Peyer's patch (tissue), 4 donors: ENCODE measurements around the gene LCN10. TPM values are rescaled to one million over a fixed set of nuclear protein-coding genes. Genes with fewer than 3 reads are reported as not detected.

Source experiments
- DNase-seq, 3 donors: peaks; one replicate each; pipeline ENCODE4 v3.0.0-alpha.2; 2017 to 2019
- H3K27ac ChIP-seq, 4 donors: fragments of 200-600 bp; sonication (generic); one replicate each; pipeline ENCODE4 v1.5.1; 2016 to 2019
- H3K27me3 ChIP-seq, 2 donors: fragments of 200-600 bp; sonication (generic); one replicate each; pipeline ENCODE4 v1.5.1; 2019
- H3K36me3 ChIP-seq, 3 donors: fragments of 200-600 bp; sonication (generic); one replicate each; pipeline ENCODE4 v1.5.1; 2016 to 2019
- H3K4me1 ChIP-seq, 4 donors: fragments of 200-600 bp; sonication (generic); one replicate each; pipeline ENCODE4 v1.5.1; 2016 to 2019
- H3K4me3 ChIP-seq, 4 donors: fragments of 200-600 bp; sonication (generic); 1 replicate in 3 of 4; 2 replicates in 1 of 4; pipeline ENCODE4 v1.5.1; 2016 to 2019; ENCODE audit warnings: mild to moderate bottlenecking in 1 of 4
- H3K9me3 ChIP-seq, 4 donors: fragments of 200-600 bp; sonication (generic); one replicate each; pipeline ENCODE4 v1.5.1; 2016 to 2019; ENCODE audit warnings: mild to moderate bottlenecking in 1 of 4
- POLR2A ChIP-seq, 2 donors: fragments of 450-650 bp; IDR thresholded peaks; one replicate each; pipeline ENCODE4 v1.5.1; 2017; ENCODE audit warnings: antibody characterized with exemption in 2 of 2, mild to moderate bottlenecking in 2 of 2, moderate library complexity in 2 of 2
- total RNA-seq, 4 donors: library from RNA; depleted of rRNA; stranded (reverse); fragments of >200 nt; gene quantifications; one replicate each; pipeline ENCODE4 v1.1.0, GENCODE V29; 2016
- TF ChIP-seq, protein P1 (sequence below), 6 experiments: fragments of 450-650 bp in 4 of 6; fragments of 200-600 bp in 2 of 6; sonication (generic) in 1 of 6; IDR thresholded peaks; one replicate each; pipeline ENCODE4 v1.5.1; 2017 to 2019; ENCODE audit warnings: antibody characterized with exemption in 6 of 6, mild to moderate bottlenecking in 3 of 6, moderate library complexity in 1 of 6

Gene LCN10
- 10 to 100 TPM in 1 of 4 donors, 1 to 10 TPM in 3; 1.1 to 28.1 (median 4.4) TPM for total RNA-seq

DNA sequence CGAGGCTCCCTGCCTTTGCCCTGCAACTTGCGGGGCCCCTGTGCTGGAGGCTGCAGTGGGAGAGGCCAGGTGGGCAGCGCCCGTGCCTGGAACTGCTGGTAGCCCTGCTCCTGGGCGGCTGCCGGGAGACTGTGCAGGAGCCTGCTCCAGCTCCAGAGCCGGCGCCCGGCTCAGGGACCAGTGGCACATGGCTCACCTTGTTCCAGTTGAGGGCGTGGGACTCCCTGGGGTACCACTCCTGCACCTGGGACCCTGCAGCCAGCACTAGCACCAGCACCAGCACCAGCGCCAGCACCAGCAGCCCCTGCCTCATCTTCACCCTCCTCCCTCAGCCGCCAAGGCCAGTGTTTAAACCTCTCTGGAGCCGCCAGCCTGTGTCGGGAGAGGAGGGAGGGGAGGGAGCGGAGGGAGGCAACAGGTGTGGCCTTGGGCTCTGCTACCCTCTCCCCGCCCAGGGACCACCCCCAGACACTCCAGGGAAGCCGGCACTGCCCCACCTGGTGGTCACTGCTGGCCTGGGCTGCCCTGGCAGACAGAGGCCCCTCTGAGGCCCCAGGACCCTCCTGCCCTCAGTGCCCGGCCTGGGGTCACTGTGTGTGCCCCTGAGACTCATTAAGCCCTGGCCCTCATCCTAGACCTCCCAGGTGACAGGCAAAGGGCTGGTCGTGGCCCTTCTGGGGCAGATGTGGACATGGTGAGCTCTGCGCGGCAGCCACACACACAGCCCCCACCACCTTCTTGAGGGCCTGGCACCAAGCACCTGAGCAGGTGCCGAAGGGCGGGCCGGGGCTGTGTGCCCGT lies at the start of gene LCN10:
LCN10 (minus strand) TSS at position 350 of the 801 bp plus-strand sequence; CDS start at position 313, 37 bp downstream.
- H3K9me3 ChIP-seq = no peaks in the 10 kb centered on the region
- peaks cover 0 to 24% of the 10 kb centered on the region in 2 donors for H3K27me3 ChIP-seq
- peak within 1 kb of the TSS in 3 of 4 donors; percentile 24 to 55 (median 39) for H3K4me3 ChIP-seq
- peaks cover 0 to 19% (median 8%) of the 10 kb centered on the region in 4 donors for H3K4me1 ChIP-seq
- DNase-seq = no peak
- H3K27ac ChIP-seq = peak within 1 kb of the TSS in 2 of 4 donors; percentile 52 to 93
- no peak for TF ChIP-seq POLR2A (IDR thresholded peaks at IDR 0.05)
- TF ChIP-seq, protein P1, sequence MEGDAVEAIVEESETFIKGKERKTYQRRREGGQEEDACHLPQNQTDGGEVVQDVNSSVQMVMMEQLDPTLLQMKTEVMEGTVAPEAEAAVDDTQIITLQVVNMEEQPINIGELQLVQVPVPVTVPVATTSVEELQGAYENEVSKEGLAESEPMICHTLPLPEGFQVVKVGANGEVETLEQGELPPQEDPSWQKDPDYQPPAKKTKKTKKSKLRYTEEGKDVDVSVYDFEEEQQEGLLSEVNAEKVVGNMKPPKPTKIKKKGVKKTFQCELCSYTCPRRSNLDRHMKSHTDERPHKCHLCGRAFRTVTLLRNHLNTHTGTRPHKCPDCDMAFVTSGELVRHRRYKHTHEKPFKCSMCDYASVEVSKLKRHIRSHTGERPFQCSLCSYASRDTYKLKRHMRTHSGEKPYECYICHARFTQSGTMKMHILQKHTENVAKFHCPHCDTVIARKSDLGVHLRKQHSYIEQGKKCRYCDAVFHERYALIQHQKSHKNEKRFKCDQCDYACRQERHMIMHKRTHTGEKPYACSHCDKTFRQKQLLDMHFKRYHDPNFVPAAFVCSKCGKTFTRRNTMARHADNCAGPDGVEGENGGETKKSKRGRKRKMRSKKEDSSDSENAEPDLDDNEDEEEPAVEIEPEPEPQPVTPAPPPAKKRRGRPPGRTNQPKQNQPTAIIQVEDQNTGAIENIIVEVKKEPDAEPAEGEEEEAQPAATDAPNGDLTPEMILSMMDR (IDR thresholded peaks at IDR 0.05) = peak in 5 of 6 experiments; percentile 6 to 24 (median 18)
- no peaks in the 10 kb centered on the region for H3K36me3 ChIP-seq

DNA sequence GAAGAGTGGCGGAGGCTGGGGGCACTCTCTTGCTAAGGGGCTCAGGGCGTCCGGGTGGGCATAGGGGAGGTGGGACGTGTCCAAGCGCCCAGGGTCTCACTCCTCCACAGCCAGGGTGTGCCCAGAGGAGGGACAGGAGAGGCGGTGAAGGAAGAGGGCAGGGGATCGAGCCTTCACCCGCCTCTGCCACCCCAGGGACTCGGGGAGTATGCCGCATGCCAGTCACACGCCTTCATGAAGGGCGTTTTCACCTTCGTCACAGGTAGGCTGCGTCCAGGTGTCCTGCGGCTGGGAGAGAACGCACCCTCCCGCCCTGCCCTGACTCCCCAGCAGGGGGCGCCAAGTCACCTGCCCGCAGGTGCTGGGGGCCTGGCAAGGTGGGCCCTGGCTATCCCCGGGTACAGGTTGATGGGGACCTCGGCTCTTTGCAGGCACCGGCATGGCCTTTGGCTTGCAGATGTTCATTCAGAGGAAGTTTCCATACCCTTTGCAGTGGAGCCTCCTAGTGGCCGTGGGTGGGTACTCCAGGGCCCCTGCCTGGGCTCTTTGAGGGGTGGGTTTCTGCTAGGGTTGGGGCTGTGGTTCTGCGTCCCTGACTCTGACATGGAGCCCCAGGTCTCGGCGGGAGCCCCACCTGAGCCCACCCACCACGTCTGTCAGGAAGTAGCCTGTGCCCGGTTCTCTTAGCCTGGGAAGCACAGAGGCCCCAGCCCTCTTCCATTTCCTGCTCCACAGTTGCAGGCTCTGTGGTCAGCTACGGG lies 49.0 kb upstream of the LCN10 start:
- H3K27me3 ChIP-seq = no peaks in the 10 kb centered on the region
- peak; percentile 51 to 63 for TF ChIP-seq POLR2A (IDR thresholded peaks at IDR 0.05)
- TF ChIP-seq, protein P1 (IDR thresholded peaks at IDR 0.05) = peak; percentile 66 to 100 (median 96)
- H3K27ac ChIP-seq = peak overlapping the region; percentile 96 to 99 (median 97)
- peak; percentile 52 to 89 (median 88) for DNase-seq
- peaks cover 2 to 69% (median 12%) of the 10 kb centered on the region in 4 donors for H3K4me1 ChIP-seq
- H3K36me3 ChIP-seq = no peaks in the 10 kb centered on the region
- H3K9me3 ChIP-seq = no peaks in the 10 kb centered on the region
- peak overlapping the region; percentile 59 to 73 (median 64) for H3K4me3 ChIP-seq

DNA sequence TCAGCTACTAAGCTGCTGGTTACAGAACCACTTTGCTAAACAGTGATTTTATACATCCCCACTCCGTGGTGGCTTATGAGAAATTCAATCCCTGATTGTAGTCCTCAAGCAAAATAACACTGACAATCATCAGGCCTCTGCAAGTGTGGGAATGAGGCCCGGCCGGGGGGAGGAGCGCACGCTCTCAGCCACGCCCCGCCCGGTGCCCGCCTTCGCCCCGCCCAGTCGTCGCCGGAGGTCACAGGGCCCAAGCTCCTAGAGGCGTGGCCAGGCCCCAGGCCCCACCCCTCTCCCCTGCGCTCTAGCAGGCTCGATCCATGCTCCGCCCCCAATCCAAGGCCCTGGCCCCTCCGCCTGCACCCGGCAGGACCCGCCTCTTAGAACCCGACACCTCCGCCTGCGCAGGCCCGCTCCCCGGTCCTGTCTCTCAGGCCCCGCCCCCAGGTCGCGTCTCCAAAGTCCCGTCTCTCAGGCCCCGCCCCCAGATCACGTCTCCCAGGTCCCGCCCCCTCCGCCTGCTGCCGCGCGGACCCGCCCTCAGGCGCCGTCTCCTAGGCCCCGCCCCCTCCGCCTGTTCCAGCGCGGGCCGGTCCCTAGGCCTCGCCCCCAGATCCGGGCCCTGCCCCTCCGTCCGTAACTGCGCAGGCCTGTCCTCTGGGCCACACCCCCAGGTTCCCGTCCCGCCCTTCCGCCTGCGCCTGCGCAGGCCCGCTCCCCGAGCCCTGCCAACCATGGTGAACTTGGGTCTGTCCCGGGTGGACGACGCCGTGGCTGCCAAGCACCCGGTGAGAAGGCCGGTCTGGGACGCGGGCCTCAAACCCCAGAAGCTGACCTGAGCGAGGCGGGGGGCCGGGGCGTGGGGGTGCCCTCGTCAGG lies 48.1 kb upstream of the LCN10 start, which contains the start of gene TMEM141:
TMEM141 (plus strand) TSS at position 705 of the 876 bp plus-strand sequence; CDS start at position 732, 27 bp downstream.
- Histone ChIP-seq H3K27ac (peak within 1 kb of the TSS; percentile 96 to 99 (median 97)), H3K4me3 (peak within 1 kb of the TSS; percentile 59 to 73 (median 64)), H3K4me1 (peaks cover 2 to 70% (median 12%) of the 10 kb centered on the region in 4 donors), H3K27me3 (no peaks in the 10 kb centered on the region), H3K9me3 (no peaks in the 10 kb centered on the region), H3K36me3 (no peaks in the 10 kb centered on the region)
- DNase-seq = peak; percentile 100
- peak; percentile 81 to 95 for TF ChIP-seq POLR2A (IDR thresholded peaks at IDR 0.05)
- TF ChIP-seq, protein P1 (IDR thresholded peaks at IDR 0.05) = peak in 1 of 6 experiments; percentile 17

DNA sequence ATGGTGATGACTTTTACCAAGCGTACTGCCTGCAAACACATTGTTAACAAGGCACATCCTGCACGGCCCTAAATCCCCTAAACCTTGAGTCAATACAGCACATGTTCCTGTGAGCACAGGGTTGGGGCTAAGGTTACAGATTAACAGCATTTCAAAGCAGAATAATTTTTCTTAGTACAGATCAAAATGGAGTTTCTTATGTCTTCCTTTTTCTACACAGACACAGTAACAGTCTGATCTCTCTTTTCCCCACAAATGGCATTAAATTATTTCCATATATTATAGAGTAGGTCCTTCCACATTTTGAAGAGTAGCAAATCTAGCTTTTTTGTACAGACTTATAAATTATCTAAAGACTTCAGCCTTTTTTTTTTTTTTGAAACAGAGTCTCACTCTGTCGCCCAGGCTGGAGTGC lies 46.8 kb upstream of the LCN10 start:
- H3K9me3 ChIP-seq = no peaks in the 10 kb centered on the region
- H3K27me3 ChIP-seq = no peaks in the 10 kb centered on the region
- H3K4me3 ChIP-seq = no peak overlapping the region
- H3K27ac ChIP-seq = peak overlapping the region in 3 of 4 donors; percentile 96 to 99 (median 98)
- H3K36me3 ChIP-seq = no peaks in the 10 kb centered on the region
- DNase-seq = no peak
- peaks cover 2 to 62% (median 12%) of the 10 kb centered on the region in 4 donors for H3K4me1 ChIP-seq
- TF ChIP-seq POLR2A (IDR thresholded peaks at IDR 0.05) = no peak
- TF ChIP-seq, protein P1 (IDR thresholded peaks at IDR 0.05) = no peak
